Thoracic aorta (tissue), 2 donors: ENCODE measurements around the gene ABCB7. TPM values are rescaled to one million over a fixed set of nuclear protein-coding genes. Genes with fewer than 3 reads are reported as not detected.

Experiments
- total RNA-seq, 2 donors: library from RNA; depleted of rRNA; stranded (reverse); fragments of >200 nt; gene quantifications; one replicate each; pipeline versions ENCODE4 v1.1.0 to v1.2.3, GENCODE V29; 2016

Gene ABCB7
- total RNA-seq, 2 donors from 2014 or later = 12.5 to 25.0 TPM

Other genes starting within 250 kb of the ABCB7 start
- gene NEXMIF, start 230.8 kb downstream of the ABCB7 start, total RNA-seq = 1 to 10 TPM; 2.2 to 2.3 TPM
- 10 to 100 TPM; 12.3 to 26.0 TPM for gene UPRT, start 117.8 kb upstream of the ABCB7 start, total RNA-seq